Measurements from ENCODE around the gene PLVAP. TPM values are rescaled to one million over a fixed set of nuclear protein-coding genes. Genes with fewer than 3 reads are reported as not detected.

The PLVAP gene
- total and polyA plus RNA-seq, 9 of the 15 experiments (the other 6 are each of a cell fraction or from before 2014, with no cell fraction given) = 0.09 to 0.84 (median 0.51) TPM; not detected in 4

DNA sequence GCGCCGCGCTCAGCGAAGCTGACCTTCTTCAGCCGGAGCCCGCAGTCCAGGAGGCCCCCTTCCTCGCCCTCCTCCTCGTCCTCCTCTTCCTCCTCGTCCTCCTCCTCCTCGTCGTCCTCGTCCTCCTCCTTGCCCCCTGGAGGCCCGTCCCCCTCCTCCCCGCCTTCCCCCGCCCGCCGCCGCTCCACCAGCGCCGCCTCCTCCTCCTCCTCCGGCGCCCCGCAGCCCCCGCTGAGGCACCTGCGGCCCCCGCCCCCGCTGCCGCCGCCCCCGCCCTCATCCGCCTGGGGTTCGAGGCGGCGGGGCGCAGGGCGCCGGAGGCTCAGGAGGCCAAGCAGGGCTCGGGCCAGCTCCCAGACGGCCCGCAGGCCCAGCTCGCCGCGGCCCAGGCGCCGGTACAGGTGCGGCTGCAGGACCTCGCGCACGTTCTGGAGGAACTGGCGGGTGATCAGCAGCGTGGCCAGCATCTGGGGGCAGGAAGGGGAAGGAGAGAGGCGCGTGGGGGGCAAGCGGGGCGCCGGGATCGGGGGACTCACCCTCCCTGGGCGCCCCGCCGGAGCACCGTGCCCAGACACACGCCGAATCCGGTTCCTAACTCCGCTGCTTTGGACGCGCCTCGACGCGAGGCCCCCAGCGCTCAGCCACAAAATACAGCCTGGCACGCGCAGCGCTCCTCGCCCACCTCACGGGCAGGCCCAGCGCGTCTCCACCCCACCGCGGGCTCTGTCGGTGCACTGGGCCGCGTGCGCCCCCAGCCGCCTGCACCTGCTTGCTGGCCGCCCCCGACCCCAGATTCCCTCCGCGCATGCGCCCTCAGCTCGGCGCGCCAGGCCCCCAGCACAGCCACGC lies 48.4 kb downstream of the PLVAP start:
- ATAC-seq = no peak
- no peaks in the 10 kb centered on the region for H3K79me2 ChIP-seq (ENCODE audit: control insufficient read depth, insufficient read depth, low read length)
- intact Hi-C loops (cut with micrococcal nuclease) = no loop called here
- H3K4me3 ChIP-seq = peak overlapping the region; percentile 44
- peak in 3 of 4 experiments; percentile 21 to 63 (median 61) for DNase-seq (ENCODE audit: extremely low read depth in 1 of 4, low spot score in 3 of 4)
- H2AFZ ChIP-seq (ENCODE audit: low read depth, low read length) = peak overlapping the region; percentile 65
- H3K9ac ChIP-seq (ENCODE audit: insufficient read depth in 1 of 2, low read depth in 2 of 2, low read length in 2 of 2) = peak overlapping the region; percentile 46 to 86; a peak in 3 of 4 replicates
- H3K4me1 ChIP-seq (replicated peaks in 1 of 2; ENCODE audit: control insufficient read depth in 2 of 2, insufficient read depth in 2 of 2, low read length in 2 of 2) = peaks cover 15 to 64% of the 10 kb centered on the region in 2 experiments; a peak in 4 of 5 replicates
- in situ Hi-C loops (cut with MboI) = no loop called here
- no peaks in the 10 kb centered on the region; the same call in 1 of the 2 replicates for H3K9me3 ChIP-seq (replicated peaks; ENCODE audit: control insufficient read depth, insufficient read depth, low read depth, low read length)
- no peak for FAIRE-seq
- 0 out of 3 replicates have a peak overlapping the region, but pooled peaks have one; percentile 48 for H3K27ac ChIP-seq (ENCODE audit: extremely low read depth, low read depth, low read length)
- peak overlapping the region; percentile 60 for H3K4me2 ChIP-seq (ENCODE audit: insufficient read depth, low read length)
- H3K9me1 ChIP-seq (ENCODE audit: control insufficient read depth, insufficient read depth, low read length) = peaks cover 4% of the 10 kb centered on the region
- ChIA-PET CTCF (ENCODE audit: low intra/inter-chr PET ratio) (no interaction called here), POLR2A (no interaction called here)
- WGBS (ENCODE audit: insufficient coverage, low coverage, missing lambda C conversion rate) = 69% methylated on average over 11 of the region's 94 CpGs
- H3K36me3 ChIP-seq (ENCODE audit: control insufficient read depth, insufficient read depth, low read length) = peaks cover 10% of the 10 kb centered on the region; the same call in 1 of the 3 replicates
- H4K20me1 ChIP-seq (replicated peaks; ENCODE audit: control insufficient read depth, insufficient read depth, low read length) = no peaks in the 10 kb centered on the region; the same call in 1 of the 2 replicates
- no peaks in the 10 kb centered on the region for H3K27me3 ChIP-seq (ENCODE audit: control insufficient read depth in 2 of 2, insufficient read depth in 2 of 2, low read length in 2 of 2)
- BruUV-seq (replicated peaks) = no TSS peak
- TF ChIP-seq, protein P1, sequence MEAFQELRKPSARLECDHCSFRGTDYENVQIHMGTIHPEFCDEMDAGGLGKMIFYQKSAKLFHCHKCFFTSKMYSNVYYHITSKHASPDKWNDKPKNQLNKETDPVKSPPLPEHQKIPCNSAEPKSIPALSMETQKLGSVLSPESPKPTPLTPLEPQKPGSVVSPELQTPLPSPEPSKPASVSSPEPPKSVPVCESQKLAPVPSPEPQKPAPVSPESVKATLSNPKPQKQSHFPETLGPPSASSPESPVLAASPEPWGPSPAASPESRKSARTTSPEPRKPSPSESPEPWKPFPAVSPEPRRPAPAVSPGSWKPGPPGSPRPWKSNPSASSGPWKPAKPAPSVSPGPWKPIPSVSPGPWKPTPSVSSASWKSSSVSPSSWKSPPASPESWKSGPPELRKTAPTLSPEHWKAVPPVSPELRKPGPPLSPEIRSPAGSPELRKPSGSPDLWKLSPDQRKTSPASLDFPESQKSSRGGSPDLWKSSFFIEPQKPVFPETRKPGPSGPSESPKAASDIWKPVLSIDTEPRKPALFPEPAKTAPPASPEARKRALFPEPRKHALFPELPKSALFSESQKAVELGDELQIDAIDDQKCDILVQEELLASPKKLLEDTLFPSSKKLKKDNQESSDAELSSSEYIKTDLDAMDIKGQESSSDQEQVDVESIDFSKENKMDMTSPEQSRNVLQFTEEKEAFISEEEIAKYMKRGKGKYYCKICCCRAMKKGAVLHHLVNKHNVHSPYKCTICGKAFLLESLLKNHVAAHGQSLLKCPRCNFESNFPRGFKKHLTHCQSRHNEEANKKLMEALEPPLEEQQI (IDR thresholded peaks at IDR 0.05) = no peak
- TF ChIP-seq SP1 (CRISPR knock-in tag; IDR thresholded peaks at IDR 0.05) (no peak), ARID1B (IDR thresholded peaks at IDR 0.05) (no peak), RFX7 (CRISPR knock-in tag; IDR thresholded peaks at IDR 0.05) (no peak), NFATC3 (IDR thresholded peaks at IDR 0.05) (no peak), ZNF324 (CRISPR knock-in tag; IDR thresholded peaks at IDR 0.05) (no peak), ZNF408 (CRISPR knock-in tag; IDR thresholded peaks at IDR 0.05; ENCODE audit: low read depth) (no peak), DMBX1 (CRISPR knock-in tag; IDR thresholded peaks at IDR 0.05; ENCODE audit: borderline replicate concordance) (no peak), SNRNP70 (optimal IDR thresholded peaks at IDR 0.05; ENCODE audit: low read depth, low read length) (no peak), POLR2G (IDR thresholded peaks at IDR 0.05; ENCODE audit: low read depth, low read length) (peak; percentile 53; the same call in 1 of the 2 replicates)
- TF ChIP-seq, protein P2, sequence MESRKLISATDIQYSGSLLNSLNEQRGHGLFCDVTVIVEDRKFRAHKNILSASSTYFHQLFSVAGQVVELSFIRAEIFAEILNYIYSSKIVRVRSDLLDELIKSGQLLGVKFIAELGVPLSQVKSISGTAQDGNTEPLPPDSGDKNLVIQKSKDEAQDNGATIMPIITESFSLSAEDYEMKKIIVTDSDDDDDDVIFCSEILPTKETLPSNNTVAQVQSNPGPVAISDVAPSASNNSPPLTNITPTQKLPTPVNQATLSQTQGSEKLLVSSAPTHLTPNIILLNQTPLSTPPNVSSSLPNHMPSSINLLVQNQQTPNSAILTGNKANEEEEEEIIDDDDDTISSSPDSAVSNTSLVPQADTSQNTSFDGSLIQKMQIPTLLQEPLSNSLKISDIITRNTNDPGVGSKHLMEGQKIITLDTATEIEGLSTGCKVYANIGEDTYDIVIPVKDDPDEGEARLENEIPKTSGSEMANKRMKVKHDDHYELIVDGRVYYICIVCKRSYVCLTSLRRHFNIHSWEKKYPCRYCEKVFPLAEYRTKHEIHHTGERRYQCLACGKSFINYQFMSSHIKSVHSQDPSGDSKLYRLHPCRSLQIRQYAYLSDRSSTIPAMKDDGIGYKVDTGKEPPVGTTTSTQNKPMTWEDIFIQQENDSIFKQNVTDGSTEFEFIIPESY (CRISPR knock-in tag; IDR thresholded peaks at IDR 0.05) = peak; percentile 98
- TF ChIP-seq, protein P3, sequence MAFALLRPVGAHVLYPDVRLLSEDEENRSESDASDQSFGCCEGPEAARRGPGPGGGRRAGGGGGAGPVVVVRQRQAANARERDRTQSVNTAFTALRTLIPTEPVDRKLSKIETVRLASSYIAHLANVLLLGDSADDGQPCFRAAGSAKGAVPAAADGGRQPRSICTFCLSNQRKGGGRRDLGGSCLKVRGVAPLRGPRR (CRISPR knock-in tag; IDR thresholded peaks at IDR 0.05) = no peak
- TF ChIP-seq, protein P4, sequence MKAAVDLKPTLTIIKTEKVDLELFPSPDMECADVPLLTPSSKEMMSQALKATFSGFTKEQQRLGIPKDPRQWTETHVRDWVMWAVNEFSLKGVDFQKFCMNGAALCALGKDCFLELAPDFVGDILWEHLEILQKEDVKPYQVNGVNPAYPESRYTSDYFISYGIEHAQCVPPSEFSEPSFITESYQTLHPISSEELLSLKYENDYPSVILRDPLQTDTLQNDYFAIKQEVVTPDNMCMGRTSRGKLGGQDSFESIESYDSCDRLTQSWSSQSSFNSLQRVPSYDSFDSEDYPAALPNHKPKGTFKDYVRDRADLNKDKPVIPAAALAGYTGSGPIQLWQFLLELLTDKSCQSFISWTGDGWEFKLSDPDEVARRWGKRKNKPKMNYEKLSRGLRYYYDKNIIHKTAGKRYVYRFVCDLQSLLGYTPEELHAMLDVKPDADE (conservative IDR thresholded peaks at IDR 0.05; ENCODE audit: control insufficient read depth, low read depth, low read length) = no peak

Data from K562 (cell line).